Measurements from ENCODE around the gene NOP14.
"Not testable (repeated sequence)": the region's sequence is repeated elsewhere in the genome, so short reads cannot be mapped to it uniquely, and the experiment has no call there.

Gene NOP14

DNA sequence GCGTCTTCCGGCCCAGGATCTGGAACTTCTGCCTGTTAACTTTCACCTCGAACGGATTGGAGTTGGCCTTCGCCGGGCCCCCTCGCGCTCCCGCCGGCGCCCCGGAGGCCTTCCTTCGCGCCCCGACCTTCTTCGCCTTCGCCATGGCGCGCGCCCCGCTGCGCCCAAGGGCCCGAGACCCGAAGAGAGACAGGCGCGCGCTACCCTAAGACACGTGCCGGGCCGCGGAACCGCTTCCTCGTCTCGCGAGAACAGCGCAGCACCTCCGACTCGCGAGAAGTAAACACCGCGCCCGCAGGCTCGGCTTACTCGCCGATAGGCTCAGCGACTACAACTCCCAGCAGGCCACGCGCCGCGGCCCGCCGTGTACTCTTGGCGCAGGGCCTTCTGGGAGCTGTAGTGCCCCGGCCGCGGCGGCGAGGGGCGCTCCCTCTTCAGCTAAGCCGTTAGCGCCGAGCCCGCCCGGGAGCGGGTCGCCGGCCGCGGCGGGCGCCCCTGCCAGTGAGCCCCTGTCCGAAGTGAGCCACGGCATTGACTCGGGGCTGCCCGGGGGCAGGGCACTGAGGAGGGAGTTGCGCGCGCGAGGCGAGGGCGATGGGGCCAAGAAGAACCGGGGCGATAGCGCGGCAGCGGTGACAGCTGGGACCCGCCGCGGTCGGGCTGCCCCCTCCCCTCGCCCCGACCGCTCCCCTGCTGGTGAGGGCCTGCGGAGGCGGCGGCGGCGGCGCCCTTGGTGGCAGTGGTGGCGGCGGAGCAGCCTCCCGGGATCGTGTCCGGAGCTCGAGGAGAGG is at the start of gene NOP14, which contains the start of gene GRK4:
Gene NOP14, minus strand, starts transcription at position 232 of the 791 bp plus-strand sequence. Its CDS starts 87 bp downstream, at position 145.
Gene GRK4, plus strand, starts transcription at position 397 of the 791 bp plus-strand sequence. CDS start 500 bp downstream, outside the sequence.
- DNase-seq: peak; percentile 91

DNA sequence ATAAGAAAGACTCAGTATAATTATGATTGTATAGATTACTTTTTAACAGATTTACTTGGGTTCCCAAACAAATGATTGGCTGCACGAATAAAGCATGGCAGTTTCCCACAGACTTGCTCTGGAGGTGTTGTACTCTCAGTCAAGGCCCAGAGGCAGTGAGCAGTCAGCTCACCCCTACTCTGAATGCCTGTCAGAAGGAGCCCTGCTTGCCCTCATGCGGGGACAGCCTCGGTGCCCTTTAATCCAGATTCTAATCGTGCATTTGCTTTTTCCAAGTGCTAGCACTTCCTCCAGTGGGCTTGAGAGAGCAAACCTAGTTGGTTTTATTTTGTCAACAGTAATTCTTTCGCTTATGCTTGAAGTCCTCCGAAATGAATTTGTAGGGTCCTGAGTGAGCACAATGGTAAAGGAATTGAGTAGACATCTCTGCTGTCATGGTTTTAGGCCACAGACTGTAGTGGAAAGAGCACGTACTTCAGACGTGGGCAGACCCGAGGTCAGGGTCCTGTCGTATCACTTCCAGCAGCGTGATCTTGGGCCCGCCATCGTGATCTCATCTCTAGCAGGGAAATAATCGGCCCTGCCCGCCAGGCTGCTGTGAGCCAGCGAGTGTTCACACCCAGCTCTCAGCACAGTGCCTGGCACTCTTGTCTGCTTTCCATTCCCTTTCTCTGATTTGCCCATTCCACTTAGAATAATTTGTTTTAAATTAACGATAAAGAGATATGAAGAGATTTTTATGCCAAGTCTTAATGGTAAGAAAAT is 48.4 kb upstream of the NOP14 start:
- DNase-seq: no peak

DNA sequence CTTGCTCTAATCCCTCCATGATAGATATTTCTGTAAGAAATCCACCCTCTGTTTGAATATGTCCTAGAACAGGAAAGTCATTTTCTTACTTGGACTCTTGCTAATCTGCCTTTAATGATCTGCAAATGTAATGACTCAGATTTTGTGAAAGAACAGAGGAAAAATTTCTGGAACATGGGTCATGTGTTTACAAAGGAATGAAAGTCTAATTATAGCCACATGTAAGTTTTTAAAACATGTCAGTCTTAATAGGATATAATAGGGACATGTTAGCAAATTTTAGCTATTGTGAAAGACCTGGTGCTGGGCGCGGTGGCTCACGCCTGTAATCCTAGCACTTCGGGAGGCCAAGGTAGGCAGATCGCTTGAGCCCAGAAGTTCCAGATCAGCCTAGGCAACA is 47.8 kb upstream of the NOP14 start:
- DNase-seq: no peak

GRCh38 chr4:3010577-3010976 is 47.4 kb upstream of the NOP14 start:
- no peak for DNase-seq

DNA sequence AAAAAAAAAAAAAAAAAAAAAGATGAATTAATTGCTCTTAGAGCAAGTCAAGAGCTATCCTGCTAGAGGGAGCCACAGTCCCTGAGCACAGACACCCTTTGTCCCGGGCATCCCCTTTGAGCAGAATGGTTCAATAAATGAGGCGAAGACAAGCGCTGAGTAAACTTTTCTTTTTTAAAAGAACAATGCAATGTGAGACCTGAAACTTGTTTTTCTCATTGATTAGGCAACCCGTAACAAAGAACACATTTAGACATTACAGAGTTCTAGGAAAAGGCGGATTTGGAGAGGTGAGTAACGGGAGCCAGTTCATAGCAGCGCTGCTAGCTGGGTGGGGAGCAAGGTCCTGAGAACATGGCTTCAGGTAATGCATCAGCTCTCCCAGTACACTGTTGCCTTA is 46.2 kb upstream of the NOP14 start:
- DNase-seq: no peak

DNA sequence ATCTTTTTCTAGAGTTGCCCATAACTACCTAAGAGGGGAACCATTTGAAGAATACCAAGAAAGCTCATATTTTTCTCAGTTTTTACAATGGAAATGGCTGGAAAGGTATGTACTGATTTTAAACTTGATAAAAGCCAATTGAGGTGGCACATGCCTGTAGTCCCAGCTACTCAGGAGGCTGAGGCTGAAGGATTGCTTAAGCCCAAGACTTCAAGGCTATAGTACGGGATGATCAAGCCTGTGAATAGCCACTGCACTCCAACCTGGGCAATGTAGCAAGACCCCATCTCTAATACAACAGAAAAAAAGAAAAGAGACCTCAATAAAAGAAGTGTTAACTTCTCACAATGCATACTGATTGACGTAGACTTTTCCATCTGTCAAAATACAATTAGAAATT is 44.5 kb upstream of the NOP14 start:
- no peak for DNase-seq

GRCh38 chr4:2996415-2996814 is 33.2 kb upstream of the NOP14 start:
- no peak for DNase-seq

GRCh38 chr4:2995546-2996265 is 32.5 kb upstream of the NOP14 start:
- no peak for DNase-seq

DNA sequence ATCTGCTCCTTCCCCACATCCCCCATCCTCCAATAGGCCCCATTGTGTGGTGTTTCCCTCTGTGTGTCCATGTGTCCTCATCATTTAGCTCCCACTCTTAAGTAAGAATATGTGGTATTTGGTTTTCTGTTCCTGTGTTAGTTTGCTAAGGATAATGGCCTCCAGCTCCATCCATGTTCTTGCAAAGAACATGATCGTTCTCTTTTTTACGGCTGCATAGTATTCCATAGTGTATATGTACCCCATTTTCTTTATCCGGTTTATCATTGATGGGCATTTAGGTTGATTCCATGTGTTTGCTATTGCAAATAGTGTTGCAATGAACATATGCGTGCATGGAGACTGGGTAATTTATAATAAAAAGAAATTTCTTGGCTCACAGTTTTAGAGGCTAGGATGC is 31.7 kb upstream of the NOP14 start:
- DNase-seq: no peak

- DNase-seq: no peak
These were observed 28.0 kb upstream of the NOP14 start for GRCh38 chr4:2991243-2991642.

GRCh38 chr4:2983715-2984114 is 20.5 kb upstream of the NOP14 start:
- DNase-seq: not testable (repeated sequence)

GRCh38 chr4:2982012-2982411 is 18.8 kb upstream of the NOP14 start:
- DNase-seq: no peak

- DNase-seq: no peak
These were observed 18.1 kb upstream of the NOP14 start for GRCh38 chr4:2981256-2981819.

DNA sequence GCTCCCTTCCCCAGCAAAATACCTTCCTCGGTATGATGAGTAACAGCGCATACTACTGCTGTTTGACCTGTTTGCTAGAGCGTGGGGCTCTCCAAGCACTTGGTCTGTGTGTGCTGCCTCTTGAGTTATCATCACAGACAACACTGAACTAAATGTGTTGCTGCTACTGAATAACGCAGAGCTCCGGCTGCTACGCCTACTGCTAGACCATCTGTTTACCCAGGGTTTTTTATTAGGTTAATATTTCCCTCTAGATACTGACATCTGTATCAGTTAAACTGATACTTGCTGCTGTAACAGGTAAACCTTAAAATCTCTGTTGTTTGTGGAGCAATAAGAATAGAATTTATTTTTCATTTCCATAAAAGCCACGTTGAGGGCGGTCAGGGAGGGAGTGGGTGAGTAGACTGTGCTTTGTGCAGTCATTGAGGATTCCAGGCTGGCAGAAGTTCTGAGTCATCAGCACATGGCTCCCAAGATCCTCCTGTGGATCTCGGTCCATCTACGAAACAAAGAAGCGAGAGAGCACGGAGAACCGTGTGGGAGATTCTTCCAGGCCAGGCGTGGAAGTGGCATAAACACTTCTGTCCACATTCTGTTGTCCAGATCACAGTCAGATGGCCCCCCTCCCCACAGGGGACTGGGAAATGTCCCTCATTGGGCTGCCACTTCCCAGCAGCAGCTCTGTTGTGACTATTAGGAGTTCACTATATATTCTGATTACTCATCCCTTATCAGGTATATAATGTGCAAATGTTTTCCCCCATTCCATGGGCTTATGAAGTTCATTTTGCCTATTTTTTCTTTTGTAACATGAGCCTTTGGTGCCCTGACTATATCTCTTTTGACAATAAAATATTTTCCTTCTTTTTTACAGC is 14.2 kb upstream of the NOP14 start:
- no peak for DNase-seq

DNA sequence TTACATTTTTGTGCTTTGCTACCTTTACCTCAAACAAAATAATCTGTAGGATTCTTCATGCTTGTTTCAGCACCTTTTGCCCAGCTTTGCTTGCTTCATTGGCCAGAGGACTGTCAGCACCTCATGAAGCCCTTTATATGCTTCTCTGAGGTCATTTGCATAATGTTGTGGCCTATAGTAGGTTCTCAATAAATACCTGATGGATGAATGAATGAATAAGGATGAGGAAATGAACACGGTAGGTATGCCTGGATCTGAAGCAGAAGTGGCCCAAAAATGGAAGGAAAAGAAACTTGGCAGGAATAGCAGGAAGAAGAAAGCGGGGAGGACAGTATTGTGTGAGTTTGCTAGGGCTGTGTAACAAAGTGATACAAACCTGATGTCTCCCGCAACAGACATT is 8.1 kb upstream of the NOP14 start:
- DNase-seq: no peak

DNA sequence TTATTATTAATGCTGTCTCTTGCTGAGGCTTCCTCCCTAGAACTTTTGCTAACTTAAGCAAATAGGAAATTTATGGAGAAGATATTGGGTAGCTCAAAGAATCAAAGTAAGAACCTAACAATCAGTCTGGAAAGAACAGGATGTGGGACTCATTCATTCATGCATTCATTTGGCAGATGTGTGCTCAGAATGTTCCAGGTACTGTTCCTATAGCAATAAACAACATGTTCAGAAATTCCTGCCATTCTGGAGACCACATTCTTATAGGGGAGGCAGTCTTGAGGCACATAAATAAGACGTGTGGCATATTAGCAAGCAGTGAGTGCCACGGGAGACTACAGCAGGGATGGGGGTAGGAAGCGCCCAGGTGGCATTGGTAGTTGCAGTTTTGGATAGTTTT is 5.2 kb upstream of the NOP14 start:
- no peak for DNase-seq

DNA sequence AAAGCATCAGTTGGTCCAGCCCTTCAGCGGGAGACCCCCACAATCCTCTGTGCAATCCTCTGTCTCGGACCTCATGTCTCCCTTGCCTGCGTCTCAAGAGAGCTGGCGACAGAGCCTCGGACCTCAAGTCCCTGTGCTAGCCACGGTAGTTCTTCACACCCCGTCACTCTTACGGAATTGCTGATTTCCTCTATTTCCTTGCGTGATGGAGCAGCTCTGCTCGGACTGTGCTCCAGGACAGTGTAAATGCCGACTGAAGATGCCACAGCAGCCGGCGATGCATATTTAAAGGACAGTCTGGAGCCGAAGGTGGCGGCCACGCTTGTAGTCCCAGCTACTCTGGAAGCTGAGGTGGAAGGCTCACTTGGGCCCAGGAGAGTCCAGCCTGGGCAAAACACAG is 2.1 kb upstream of the NOP14 start:
- no peak for DNase-seq

DNA sequence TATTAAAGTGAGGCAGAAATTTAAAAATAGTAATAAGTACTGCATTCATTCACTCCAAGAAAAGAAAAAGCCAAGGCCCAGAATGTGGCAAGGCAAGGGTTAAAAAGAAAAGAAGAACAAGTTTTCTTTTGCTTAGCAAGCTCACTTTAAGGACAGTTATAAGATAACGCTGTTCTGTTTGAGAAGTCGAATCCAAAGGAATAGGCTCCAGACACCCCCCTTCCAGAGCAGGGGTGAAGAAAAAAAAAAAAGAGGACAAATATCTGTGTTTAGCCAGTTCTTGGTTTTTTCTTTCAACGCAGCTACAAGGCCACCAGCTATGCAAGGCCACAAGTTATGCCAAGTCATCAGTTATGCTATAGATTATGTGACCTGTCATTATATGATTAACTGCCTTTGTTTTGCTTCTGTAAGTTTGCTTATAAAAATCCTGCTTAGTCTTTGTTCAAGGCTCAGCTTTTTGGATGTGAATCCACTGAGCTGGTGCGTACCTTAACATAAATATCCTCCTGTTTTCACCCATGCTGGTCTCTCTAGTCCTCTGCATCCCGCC is 1.6 kb upstream of the NOP14 start:
- no peak for DNase-seq

- no peak for DNase-seq
These were observed 813 bp upstream of the NOP14 start for GRCh38 chr4:2963966-2964471.

DNA sequence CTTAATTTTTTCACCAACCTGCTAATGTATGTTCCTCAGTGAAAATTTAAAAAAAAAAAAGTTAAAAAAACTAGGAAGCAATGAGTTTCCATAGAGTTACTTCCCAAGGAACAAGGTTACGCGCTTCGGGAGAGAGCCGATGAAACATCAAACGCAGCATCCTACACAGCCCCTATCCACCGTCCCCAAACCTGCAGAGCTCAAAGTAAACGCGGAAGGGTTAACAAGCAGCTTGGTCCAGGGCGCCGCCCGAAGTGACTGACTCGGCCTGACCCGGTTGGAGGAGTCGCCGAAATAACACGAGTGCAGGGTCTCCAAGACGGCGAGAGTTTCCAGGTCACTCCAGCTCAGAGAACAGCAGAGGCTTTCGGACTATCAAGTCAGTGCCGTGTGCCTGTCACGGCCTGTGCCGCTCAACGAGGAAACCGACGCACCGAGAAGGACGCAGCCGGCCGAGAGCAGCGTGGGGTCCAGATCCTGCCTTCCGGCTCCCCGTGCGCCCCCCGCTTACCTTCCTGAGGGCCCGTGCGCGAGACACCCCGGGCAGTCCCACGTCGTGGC is 512 bp downstream of the NOP14 start:
- no peak for DNase-seq

- no peak for DNase-seq
These were observed 1.3 kb downstream of the NOP14 start for GRCh38 chr4:2961811-2962441.

Measured in NCI-H1105 (cell line).